KBM-7 (cell line): ENCODE measurements around the gene MBOAT2.
"Not testable (repeated sequence)": the region's sequence is repeated elsewhere in the genome, so short reads cannot be mapped to it uniquely, and the experiment has no call there.

Source experiments
- DNase-seq: peaks from one replicate; pipeline ENCODE4 v3.0.0-alpha.2; 2015
- in situ Hi-C: fragments of 300-500 bp; cut with MboI; formaldehyde crosslinking; loops from 2 replicates; pipeline ENCODE4 v1.14.3; 2020; ENCODE audit warnings: low sequenced_read_pairs, low pct_unique_long_range_greater_than_20kb, mixed read lengths

The MBOAT2 gene

DNA sequence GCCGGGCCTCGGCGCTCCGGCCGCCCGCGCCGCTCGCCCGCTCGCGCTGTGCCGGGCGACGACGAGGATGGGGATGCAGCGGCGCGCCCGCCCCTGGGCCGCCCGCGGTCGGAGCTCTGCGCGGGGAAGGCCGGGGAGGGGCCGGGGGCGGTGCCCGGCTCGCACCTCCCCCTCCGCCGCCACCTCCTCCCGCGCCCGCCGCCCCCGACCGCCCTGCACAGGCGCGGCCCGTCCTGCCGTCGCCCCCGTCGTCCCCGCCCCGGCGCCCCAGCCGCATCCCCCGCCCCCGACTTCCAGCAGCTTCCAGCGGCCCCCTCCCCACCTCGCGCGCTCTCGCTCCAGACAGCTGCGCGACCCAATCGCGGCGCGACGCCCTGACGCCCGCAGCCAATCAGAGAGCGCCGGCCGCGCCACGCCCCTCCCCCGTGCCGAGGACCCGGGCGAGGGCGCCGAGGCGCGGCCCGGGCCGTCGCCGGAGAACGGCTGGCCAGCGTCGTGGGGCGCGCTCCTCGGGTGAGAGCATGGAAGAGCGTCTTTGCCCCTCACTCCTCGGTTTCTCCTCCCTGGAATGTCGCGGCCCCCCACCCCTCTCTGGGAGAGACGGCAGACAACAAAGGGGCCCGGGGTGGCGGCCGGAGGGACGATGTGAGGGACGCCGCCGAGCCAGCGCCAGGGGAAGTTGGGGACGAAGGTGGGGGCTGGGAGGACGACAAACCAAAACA lies at the start of gene MBOAT2:
TSS of gene MBOAT2 (minus strand) at position 69 of the 722 bp plus-strand sequence. CDS start 70 bp downstream, outside the sequence.
- peak; percentile 86 for DNase-seq
- in situ Hi-C loops, result no loop called here

DNA sequence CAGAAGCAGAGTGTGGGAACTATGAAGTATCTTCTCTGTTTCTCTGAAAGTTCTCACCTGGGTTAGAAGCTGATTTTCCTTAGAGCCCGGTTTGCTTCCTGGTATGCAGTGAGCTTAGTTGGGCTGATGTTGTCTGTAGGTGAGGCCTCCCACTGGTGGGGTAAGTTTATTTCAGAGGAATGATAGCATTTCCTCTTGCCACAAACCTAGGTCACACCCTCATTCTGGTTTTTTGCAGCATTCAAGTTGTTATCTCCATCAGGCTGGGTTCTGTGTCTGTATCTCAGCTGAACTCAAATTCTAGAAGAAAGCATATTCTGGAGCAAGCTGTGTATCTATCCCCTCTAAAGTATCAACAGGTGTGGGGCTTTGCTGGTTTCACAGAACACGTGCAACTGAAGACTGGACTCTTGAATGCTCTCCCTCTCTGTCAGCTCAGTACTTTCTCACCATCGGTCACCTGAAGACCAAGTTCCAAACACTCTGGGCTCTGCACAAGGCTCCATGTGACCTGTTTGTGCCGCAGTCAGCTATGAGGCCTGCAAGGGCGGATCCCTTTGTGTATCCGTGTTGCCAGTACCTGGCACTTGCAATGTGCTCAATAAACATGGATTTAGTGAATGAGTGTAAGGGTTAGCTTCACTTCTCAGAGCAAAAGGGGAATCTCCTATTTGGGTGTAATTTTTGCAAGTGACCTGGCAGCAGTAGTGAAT lies 49.5 kb upstream of the MBOAT2 start:
- no peak for DNase-seq
- in situ Hi-C loops, result no loop called here

DNA sequence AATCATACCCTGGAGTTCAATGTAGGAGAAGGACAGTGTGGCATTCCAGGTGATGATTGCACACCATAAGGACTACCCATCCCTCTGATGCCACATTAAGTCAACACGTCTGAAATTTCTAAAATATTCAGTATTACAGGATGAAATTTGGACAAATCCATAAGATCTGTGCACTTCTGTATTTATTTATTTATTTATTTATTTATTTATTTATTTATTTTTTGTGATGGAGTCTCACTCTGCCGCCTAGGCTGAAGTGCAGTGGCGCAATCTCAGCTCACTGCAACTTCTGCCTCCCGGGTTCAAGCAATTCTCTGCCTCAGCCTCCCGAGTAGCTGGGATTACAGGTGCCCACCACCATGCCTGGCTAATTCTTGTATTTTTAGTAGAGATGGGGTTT lies 48.0 kb upstream of the MBOAT2 start:
- in situ Hi-C loops, DNase-seq: not testable (repeated sequence)

- no peak for DNase-seq
- in situ Hi-C loops, result no loop called here
Observed at GRCh38 chr2:9050122-9050809, 46.8 kb upstream of the MBOAT2 start.

- no peak for DNase-seq
- in situ Hi-C loops, result no loop called here
Observed at GRCh38 chr2:9045595-9045994, 42.1 kb upstream of the MBOAT2 start.

DNA sequence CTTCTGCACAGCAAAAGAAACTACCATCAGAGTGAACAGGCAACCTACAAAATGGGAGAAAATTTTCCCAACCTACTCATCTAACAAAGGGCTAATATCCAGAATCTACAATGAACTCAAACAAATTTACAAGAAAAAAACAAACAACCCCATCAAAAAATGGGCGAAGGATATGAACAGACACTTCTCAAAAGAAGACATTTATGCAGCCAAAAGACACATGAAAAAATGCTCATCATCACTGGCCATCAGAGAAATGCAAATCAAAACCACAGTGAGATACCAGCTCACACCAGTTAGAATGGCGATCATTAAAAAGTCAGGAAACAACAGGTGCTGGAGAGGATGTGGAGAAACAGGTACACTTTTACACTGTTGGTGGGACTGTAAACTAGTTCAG lies 40.0 kb upstream of the MBOAT2 start:
- in situ Hi-C loops, DNase-seq: not testable (repeated sequence)

DNA sequence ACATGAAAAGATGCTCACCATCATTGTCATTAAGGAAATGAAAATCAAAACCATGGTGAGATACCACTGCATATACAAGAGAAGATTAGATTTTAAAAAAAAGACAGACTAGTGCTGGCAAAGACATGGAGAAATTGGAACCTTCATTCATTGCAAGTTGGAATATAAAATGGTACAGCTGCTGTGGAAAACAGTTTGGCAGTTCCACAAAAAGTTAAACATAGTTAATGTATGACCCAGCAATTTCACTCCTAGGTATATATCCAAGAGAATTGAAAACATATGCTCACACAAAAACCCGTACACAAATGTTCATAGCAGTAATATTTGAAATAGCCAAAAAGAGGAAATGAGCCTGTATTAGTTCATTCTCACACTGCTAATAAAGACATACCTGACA lies 33.7 kb upstream of the MBOAT2 start:
- no peak for DNase-seq
- in situ Hi-C loops, result no loop called here

DNA sequence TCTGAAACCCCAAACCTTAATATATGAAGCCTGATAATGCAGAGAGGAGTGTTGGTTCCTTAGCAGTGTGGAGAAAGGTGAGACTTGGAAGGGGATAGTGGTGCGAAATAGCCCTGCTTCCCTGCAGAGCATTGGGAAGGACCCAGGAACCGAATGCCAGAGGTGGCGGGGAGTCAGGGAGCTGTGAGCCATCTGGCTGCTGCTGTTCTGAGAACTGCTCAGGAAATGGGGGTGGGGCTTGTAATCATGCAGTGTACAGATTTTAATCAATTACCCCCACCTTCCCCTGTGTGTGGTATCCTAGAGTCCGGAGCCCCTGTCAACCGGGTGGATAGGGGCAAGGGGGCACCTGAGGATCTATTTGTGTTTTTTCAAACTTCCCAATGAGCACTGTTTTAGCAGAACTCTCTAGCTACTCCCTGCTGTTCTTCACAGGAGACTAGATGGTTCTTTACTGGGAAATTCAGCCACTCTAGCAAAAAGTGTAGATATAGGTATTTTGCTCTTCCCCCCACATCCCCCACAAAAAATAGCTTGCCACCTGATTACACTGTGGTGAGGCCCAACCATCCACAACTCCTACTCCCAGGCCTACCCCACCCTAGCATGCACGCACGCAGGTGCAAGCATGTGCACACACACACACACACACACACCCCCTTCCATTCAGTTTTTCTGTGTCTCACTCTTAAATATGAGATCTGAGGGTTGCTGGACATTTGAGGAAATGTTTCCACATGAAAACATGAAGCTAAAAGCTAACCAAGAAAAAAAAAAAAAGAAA lies 30.1 kb upstream of the MBOAT2 start:
- in situ Hi-C loops, result no loop called here
- peak; percentile 62 for DNase-seq

DNA sequence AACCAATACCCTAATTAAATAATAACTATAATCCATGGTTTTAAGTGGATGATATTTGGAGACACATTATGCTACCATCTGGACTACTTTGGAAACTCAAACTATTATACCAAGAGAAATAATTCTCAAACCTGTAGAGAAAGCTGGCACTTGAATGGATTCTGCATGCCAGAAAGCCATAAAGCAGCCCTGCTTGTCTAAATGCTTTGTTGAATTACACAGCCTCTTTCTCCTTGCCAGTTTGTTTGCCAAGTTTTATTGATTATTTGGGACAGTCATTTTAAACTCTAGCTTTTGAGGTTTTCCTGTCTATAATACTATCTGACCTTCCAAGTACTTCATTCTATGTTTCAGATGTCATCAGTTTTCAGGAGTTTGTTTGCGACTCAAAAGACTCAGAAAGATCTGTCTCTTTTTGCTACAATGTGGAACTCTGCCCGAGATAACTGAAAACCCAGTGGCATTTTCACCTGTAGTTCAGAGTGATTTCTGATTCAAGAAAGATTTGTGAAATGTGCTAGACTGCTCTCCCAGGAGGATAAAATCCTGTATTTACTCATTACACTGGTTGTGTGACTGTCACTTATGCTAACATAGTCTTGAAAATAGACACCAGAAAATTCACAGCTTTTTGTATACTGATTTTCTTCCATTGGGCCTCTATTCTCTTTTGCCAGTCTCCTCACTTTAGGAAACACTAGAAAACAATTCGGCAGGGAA lies 29.2 kb upstream of the MBOAT2 start:
- in situ Hi-C loops, result no loop called here
- DNase-seq, result no peak

GRCh38 chr2:9032121-9032520 lies 28.6 kb upstream of the MBOAT2 start:
- DNase-seq, result no peak
- in situ Hi-C loops, result no loop called here

GRCh38 chr2:9031246-9031645 lies 27.8 kb upstream of the MBOAT2 start:
- in situ Hi-C loops, result no loop called here
- no peak for DNase-seq

DNA sequence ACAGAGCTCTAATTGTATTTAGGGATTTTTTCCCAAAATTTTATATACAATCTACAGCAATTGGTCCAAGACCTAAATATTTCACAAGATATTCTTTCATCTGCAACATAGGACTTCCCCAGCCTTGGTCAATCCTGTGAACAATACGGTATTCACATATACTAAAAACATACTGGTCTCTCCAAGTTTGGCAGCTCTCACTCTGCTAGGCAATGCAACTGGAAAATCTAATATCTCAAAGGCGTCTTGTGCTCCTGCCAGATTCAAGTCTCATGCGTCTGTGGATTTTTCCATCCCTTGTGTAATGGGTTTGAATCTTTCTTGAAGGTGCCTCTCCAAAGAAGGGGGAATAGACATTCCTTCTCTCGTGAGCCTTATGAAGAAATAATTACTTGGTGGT lies 27.4 kb upstream of the MBOAT2 start:
- in situ Hi-C loops, result no loop called here
- no peak for DNase-seq

GRCh38 chr2:9030190-9030589 lies 26.7 kb upstream of the MBOAT2 start:
- in situ Hi-C loops, result no loop called here

DNA sequence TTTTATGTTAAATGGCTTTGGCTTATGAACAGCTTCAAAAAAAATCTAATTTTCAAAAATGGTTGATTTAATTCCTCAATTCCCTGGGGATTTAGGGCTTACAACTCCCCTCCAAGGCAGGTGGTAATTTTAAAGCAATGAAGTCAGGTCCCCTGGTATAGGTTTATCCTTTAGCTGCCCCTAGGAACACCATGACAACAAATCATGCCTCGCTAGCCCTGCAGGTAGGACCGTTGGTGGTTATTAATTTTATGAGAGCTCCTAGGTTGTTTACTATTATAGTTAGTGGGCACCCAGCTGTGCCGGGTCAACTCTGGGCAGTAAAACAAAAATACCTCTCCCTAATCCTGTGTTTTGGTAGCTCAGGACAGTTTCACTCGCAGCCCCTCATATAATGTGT lies 26.2 kb upstream of the MBOAT2 start:
- no peak for DNase-seq
- in situ Hi-C loops, result no loop called here

More at GRCh38 chr2:9030190-9030589, 26.7 kb upstream of the MBOAT2 start:
- no peak for DNase-seq

- DNase-seq, result no peak
- in situ Hi-C loops, result no loop called here
Observed at GRCh38 chr2:9027884-9028283, 24.4 kb upstream of the MBOAT2 start.

DNA sequence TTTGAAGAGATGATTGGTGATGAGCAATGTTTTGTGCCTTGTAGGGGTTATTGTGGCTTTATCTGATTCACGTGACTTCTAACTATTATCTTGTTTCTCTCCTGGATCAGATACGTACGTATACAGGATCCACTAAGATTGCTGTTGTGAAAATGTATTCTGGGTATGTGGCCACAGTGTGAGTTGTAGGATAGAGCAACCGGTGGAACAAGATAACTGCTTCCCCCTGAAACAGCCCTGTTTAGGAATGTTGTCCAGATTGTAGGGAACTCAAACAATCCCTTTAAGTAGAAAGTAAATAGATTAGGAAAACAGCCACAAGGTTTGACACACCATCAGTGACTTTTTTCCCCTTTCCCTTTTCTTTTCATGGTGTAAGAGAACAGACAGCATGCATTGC lies 22.3 kb upstream of the MBOAT2 start:
- DNase-seq, result no peak
- in situ Hi-C loops, result no loop called here

DNA sequence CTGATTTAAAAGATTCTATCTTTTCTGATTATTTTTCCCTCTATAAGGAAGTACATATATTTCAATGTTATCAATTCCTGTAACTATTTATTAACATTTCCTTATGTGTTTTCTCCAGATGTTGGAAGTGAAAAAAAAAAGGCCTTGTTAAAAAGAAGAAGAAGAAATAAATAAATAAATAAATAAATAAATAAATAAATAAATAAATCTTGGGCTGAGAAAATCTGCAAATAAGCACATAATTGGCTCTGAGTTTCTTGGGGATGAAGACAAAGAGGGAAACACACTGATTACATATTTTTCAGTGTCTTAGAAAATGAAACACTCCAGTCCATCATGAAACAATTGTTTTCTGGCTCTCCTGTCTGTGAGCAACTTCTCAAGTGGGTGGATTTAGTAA lies 21.1 kb upstream of the MBOAT2 start:
- no peak for DNase-seq
- in situ Hi-C loops, result no loop called here

- in situ Hi-C loops, result no loop called here
- DNase-seq, result no peak
Observed at GRCh38 chr2:9021563-9022211, 18.2 kb upstream of the MBOAT2 start.
